Activated naive CD8-positive, alpha-beta T cell treated with anti-CD3 and anti-CD28 coated beads, Interleukin-2, amount 50 U/mL, for 16 hours (primary cell): Measurements from ENCODE around the gene IL18.
"Not testable (repeated sequence)": the region's sequence is repeated elsewhere in the genome, so short reads cannot be mapped to it uniquely, and the experiment has no call there.

Experiments
- DNase-seq: peaks from one replicate; pipeline ENCODE4 v3.0.0-alpha.2; 2020; ENCODE audit warnings: low read depth, low spot score

The IL18 gene

GRCh38 chr11:112163875-112164685, at the start of gene IL18:
TSS of gene IL18 (minus strand) at chr11:112164094. CDS start at chr11:112155053, 9,041 bp downstream.
- no peak for DNase-seq

GRCh38 chr11:112212710-112213109, 48.8 kb upstream of the IL18 start:
- no peak for DNase-seq

- no peak for DNase-seq
Measured at GRCh38 chr11:112212290-112212689, 48.4 kb upstream of the IL18 start.

- DNase-seq, result no peak
Measured at GRCh38 chr11:112211536-112211935, 47.6 kb upstream of the IL18 start.

GRCh38 chr11:112210890-112211289, 47.0 kb upstream of the IL18 start:
- no peak for DNase-seq

GRCh38 chr11:112206071-112206470, 42.2 kb upstream of the IL18 start:
- no peak for DNase-seq

- DNase-seq, result no peak
Measured at GRCh38 chr11:112200252-112200651, 36.4 kb upstream of the IL18 start.

- not testable (repeated sequence) for DNase-seq
Measured at GRCh38 chr11:112199101-112199500, 35.2 kb upstream of the IL18 start.

- DNase-seq, result no peak
Measured at GRCh38 chr11:112196519-112197087, 32.7 kb upstream of the IL18 start.

- DNase-seq, result no peak
Measured at GRCh38 chr11:112195951-112196351, 32.1 kb upstream of the IL18 start.

- DNase-seq, result not testable (repeated sequence)
Measured at GRCh38 chr11:112195113-112195512, 31.2 kb upstream of the IL18 start.

- DNase-seq, result no peak
Measured at GRCh38 chr11:112186304-112186703, 22.4 kb upstream of the IL18 start.

GRCh38 chr11:112185883-112186282, 22.0 kb upstream of the IL18 start:
- no peak for DNase-seq

GRCh38 chr11:112182867-112183266, 19.0 kb upstream of the IL18 start:
- no peak for DNase-seq

GRCh38 chr11:112179601-112180000, 15.7 kb upstream of the IL18 start:
- DNase-seq, result no peak

- no peak for DNase-seq
Measured at GRCh38 chr11:112178936-112179335, 15.0 kb upstream of the IL18 start.

GRCh38 chr11:112178428-112178827, 14.5 kb upstream of the IL18 start:
- no peak for DNase-seq

GRCh38 chr11:112177589-112177988, 13.7 kb upstream of the IL18 start:
- DNase-seq, result no peak

GRCh38 chr11:112176077-112176476, 12.2 kb upstream of the IL18 start:
- DNase-seq, result no peak

GRCh38 chr11:112175599-112175952, 11.7 kb upstream of the IL18 start:
- no peak for DNase-seq

GRCh38 chr11:112174789-112175598, 11.1 kb upstream of the IL18 start, which contains the start of gene BCO2:
TSS of gene BCO2 (plus strand) at chr11:112175512. CDS start at chr11:112175602, 90 bp downstream.
- no peak for DNase-seq

GRCh38 chr11:112173152-112173551, 9.3 kb upstream of the IL18 start:
- no peak for DNase-seq
